Stimulated activated CD8-positive, alpha-beta memory T cell treated with anti-CD3 and anti-CD28 coated beads, Interleukin-7, amount 100 ng/mL, for 4 hours (primary cell): ENCODE data around the gene NAB1.
"Not testable (repeated sequence)": the region's sequence is repeated elsewhere in the genome, so short reads cannot be mapped to it uniquely, and the experiment has no call there.

Source experiments
- DNase-seq, 2 donors: peaks; one replicate each; pipeline ENCODE4 v3.0.0-alpha.2; 2020; ENCODE audit warnings: low read depth in 2 of 2

NAB1 gene

GRCh38 chr2:190670182-190670946, 21.5 kb downstream of the NAB1 start:
- DNase-seq = no peak

GRCh38 chr2:190674966-190675650, 26.2 kb downstream of the NAB1 start:
- no peak for DNase-seq

DNA sequence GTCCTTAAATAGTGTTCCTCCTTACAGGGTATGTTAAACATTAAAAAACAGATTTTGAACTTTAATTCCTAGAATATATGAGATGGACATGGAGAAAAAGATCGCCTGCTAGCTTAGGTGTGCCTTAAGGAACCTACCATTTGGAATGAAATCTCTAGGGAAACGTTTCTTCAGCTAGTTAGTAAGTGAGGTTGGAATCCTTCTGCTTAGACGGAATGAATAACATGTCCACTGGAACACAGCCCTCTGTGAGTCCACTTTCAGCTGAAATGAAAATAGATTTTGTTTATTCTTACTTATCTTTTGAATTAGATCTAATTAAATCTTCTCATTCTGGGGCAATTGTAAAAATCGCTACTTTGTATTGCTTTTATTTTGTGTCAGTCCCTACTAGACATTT, 28.4 kb downstream of the NAB1 start:
- DNase-seq = no peak

GRCh38 chr2:190678444-190679162, 29.7 kb downstream of the NAB1 start:
- DNase-seq = no peak

- no peak for DNase-seq
Observed at GRCh38 chr2:190679391-190679790, 30.5 kb downstream of the NAB1 start.

- peak; percentile 12 to 34 for DNase-seq
Observed at GRCh38 chr2:190679813-190680591, 31.1 kb downstream of the NAB1 start.

DNA sequence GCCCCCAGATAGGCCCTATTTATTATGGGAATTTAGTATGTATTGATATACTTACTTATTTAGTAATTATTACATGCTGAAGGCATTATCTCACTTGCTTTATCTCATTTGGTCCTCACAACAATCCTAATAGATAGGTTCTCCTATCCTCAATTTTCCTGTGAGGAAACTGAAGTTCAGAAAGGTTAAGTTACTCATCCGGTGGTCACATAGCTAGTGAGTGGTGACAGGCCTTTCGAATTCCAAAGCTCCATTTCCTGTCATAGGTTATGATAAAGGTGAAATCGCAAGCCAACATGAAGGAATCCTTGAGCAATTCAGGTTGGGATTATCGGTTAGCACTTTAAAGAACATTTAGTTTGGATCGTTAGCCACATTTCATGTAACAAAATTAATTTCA, 33.3 kb downstream of the NAB1 start:
- DNase-seq = no peak

GRCh38 chr2:190683802-190684201, 34.9 kb downstream of the NAB1 start:
- no peak for DNase-seq

- DNase-seq = no peak
Observed at GRCh38 chr2:190684931-190685330, 36.0 kb downstream of the NAB1 start.

DNA sequence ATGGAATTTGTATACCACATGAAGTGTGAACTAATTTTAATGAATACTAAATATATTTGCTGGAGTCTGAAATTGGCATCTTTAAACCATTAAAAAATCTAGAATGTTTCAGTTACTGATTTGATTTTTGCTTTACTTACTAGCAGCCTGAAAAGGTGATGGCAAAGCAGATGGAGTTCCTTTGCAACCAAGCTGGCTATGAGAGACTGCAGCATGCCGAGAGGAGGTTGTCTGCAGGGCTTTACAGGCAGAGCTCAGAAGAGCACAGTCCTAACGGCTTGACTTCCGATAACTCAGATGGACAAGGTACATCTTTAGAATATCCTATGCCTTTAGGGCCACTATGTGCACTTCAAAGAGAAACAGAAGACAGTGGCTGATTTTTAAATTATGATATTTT, 36.5 kb downstream of the NAB1 start:
- no peak for DNase-seq

DNA sequence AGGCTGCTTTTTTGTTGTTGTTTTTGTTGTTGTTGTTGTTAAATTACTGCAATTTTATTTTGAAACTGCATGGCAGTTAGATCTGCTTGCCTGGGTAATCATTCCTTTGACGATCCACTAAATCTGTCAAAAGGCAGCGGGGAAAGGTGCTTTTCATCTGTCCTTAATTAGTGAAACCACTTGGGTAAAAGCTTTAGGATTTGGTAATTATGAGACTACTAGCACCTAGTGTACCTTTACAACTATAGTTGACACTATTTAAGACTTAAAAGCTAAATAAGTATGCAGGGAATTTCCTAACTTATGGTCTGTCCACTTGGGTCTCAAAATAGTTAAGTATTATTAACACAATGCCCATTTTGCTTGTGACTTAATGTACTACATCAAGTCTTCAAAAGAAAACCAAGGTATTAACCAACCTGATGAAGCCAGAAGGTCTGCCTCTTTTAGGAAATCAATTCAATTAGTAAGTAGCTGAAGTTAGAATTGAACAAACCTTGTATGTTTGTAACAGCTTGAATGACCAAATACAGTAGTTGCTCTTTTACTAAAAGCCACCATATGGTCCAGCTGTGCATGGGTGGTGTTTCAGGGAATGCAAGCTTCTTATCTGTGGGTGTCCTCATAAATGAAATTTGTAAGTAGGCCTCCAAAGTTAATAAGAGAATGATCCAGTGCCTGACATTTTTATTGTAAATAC, 44.8 kb downstream of the NAB1 start:
- no peak for DNase-seq

DNA sequence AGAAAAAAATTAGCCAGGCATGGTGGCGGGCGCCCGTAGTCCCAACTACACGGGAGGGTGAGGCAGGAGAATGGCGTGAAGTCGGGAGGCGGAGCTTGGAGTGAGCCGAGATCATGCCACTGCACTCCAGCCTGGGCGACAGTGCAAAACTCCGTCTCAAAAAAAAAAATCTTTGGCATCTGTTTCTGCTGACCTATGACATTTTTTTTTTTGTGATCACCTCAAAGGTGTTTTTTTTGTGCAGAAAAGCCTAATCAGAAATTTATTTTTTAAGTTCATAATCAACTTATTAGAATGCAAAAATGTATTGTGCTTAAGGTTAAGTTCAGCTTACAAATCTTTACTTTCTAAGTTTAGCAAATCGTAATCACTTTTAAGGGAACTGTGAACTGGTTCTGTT, 45.6 kb downstream of the NAB1 start:
- no peak for DNase-seq

GRCh38 chr2:190695739-190696138, 46.9 kb downstream of the NAB1 start:
- DNase-seq = peak in 1 of 2 donors; percentile 26

DNA sequence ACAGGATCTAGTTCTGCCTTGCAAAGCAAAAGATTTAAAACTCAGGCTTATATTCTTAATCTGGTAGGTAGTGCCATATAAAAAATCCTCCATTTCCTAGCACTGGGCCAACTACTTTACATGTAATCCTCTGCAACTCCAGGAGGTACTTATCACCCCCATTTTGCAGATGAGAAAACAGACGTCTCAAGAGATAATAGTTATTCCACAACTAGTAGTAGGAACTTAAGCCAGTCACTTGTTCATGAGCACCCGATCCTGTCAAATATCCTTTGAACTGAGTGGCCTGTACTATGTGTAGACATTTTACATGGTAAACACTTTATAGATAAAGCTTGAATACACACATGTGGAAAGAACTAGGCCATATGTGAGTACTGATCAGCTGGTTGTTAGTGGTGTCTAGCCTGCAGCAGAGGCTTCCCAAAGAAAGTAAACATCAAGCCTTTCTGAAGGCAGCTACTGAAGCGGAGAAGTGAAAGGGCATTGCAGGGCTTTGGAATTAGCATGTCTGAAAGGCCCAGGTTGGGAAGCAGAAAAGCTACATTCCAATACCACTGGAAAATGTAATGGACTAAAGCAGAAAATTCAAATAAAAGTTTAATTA, 48.0 kb downstream of the NAB1 start:
- DNase-seq = no peak

DNA sequence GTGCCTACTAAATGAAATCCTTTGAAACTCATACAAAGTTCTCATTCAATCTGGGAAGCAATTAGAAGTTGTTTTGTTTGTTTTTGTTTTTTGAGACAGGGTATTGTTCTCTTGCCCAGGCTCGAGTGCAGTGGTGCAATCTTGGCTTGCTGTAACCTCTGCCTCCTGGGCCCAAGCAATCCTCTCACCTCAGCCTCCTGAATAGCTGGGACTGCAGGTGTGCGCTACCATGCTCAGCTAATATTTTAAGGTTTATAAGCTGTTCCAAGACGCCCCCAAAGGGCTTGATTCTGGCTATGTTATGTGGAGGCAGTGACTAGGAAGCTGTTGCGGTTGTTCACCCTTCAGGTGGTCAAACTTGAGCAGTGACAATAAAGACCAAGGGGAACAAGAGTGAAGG, 48.5 kb downstream of the NAB1 start:
- DNase-seq = no peak

DNA sequence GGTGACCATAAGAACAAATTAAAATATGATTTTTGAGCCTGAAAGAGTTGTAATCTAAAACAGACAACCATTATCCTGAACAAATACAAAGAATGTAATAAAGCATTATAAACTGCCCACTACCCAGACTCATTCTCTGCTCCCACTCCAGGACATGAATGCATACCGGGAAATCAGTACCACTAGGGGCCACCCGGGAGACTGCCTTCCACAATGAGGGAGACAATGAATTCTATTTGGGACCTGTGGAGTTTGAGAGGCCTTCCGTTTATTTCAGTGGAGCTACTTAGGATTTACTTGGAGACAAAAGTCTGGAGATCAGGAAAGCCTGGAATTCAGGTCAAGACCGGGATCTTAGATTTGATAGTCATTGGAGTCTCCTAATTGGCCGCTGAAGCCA, 50.0 kb downstream of the NAB1 start:
- no peak for DNase-seq

DNA sequence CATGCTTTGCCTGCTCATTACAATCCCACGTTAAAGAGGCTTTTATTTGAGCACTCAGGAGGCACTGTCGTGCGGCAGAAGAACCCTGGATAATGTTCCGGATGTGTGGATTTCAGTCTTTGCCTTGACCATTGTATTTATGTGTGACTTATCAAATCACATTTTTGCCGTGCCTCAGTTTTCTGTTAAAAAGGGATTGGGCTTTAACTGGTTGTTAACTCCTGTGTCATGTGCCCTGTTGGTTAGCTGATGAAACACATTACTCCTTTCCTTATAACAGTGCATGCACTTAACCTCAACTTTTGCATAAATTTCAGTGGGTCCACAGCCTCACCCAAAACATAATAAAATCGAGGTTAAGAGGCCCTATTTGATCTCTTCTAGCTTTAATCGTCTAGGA, 52.7 kb downstream of the NAB1 start:
- no peak for DNase-seq

DNA sequence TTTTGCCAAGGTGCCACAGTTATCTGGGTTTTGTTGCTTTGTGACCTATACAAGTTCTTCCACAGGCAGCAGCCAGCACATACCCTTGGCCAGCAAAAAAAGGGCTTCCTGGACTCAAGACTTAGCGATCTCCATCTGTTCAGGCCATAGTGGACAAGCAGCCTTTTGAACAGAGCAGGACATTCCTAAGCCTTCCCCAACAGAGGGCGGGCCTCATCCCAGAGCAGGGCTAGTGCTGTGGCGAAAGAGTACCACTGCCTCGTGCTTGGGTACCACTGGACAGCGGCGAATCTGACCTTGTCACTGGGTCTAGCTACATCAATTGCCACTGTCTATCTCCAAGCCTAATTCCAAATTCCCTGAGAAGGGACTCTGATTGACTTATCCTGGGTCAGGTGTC, 56.4 kb downstream of the NAB1 start:
- DNase-seq = no peak

- no peak for DNase-seq
Observed at GRCh38 chr2:190707726-190708125, 58.8 kb downstream of the NAB1 start.

GRCh38 chr2:190708650-190709049, 59.8 kb downstream of the NAB1 start:
- not testable (repeated sequence) for DNase-seq

- DNase-seq = no peak
Observed at GRCh38 chr2:190711069-190711468, 62.2 kb downstream of the NAB1 start.
